K562 (cell line): ENCODE data around the gene SCAMP3. TPM values are rescaled to one million over a fixed set of nuclear protein-coding genes. Genes with fewer than 3 reads are reported as not detected.

Experiments
- ARID2 ChIP-seq: fragments of 450-650 bp; IDR thresholded peaks from 2 replicates; pipeline ENCODE4 v1.6.1; 2017; ENCODE audit warnings: antibody characterized with exemption, mild to moderate bottlenecking
- ASH1L ChIP-seq: fragments of 450-650 bp; IDR thresholded peaks from 2 replicates; pipeline ENCODE4 v1.6.1; 2018; ENCODE audit warnings: borderline replicate concordance, mild to moderate bottlenecking, low read depth; ENCODE audit not compliant: partially characterized antibody
- CCAR2 ChIP-seq: fragments of 200-400 bp; formaldehyde crosslinking; IDR thresholded peaks from 2 replicates; pipeline ENCODE4 v1.6.1; 2017; ENCODE audit warnings: mild to moderate bottlenecking, low read depth, low read length
- CREB3 ChIP-seq: fragments of 450-650 bp; conservative IDR thresholded peaks from 2 replicates; pipeline ENCODE4 v1.6.1; 2016; ENCODE audit warnings: missing genetic modification characterization, low read depth, mild to moderate bottlenecking, missing compliant biosample characterization, moderate library complexity
- KDM1A ChIP-seq, 2 experiments: fragments of 450-650 bp; IDR thresholded peaks; 2 replicates each; pipeline ENCODE4 v1.6.1; 2016; ENCODE audit warnings: mild to moderate bottlenecking in 2 of 2
- MED1 ChIP-seq: sonication (generic); formaldehyde crosslinking; IDR thresholded peaks from 2 replicates; pipeline ENCODE4 v1.8.1; 2023; ENCODE audit warnings: missing genetic modification reagents, borderline replicate concordance
- MEF2A ChIP-seq: IDR thresholded peaks from 2 replicates; pipeline ENCODE4 v1.6.1; 2011; ENCODE audit warnings: low read depth, mild to moderate bottlenecking, low read length, moderate library complexity; ENCODE audit not compliant: control insufficient read depth
- MIER1 ChIP-seq: fragments of 450-650 bp; IDR thresholded peaks from 2 replicates; pipeline ENCODE4 v1.6.1; 2016; ENCODE audit warnings: antibody characterized with exemption, mild to moderate bottlenecking, low read depth
- MLX ChIP-seq, 2 experiments: fragments of 450-650 bp in 1 of 2; sonication (generic) in 1 of 2; formaldehyde crosslinking; conservative IDR thresholded peaks; 2 replicates each; pipeline versions ENCODE4 v1.4.0 to v1.8.1; 2020 to 2022; ENCODE audit warnings: mild to moderate bottlenecking in 1 of 2, missing genetic modification reagents in 1 of 2
- POLR2H ChIP-seq: IDR thresholded peaks from 2 replicates; pipeline ENCODE4 v1.6.1; 2016; ENCODE audit warnings: missing genetic modification characterization, low read depth, mild to moderate bottlenecking, control low read depth, missing compliant biosample characterization, moderate library complexity
- RERE ChIP-seq: sonication (generic); formaldehyde crosslinking; IDR thresholded peaks from 2 replicates; pipeline ENCODE4 v1.8.0; 2023; ENCODE audit warnings: missing genetic modification reagents, mild to moderate bottlenecking, borderline replicate concordance
- SREBF2 ChIP-seq: sonication (generic); formaldehyde crosslinking; IDR thresholded peaks from 2 replicates; pipeline ENCODE4 v1.4.0; 2020; ENCODE audit warnings: mild to moderate bottlenecking, missing genetic modification reagents
- TSHZ1 ChIP-seq: fragments of 250-450 bp; sonication (Bioruptor Pico); IDR thresholded peaks from 2 replicates; pipeline ENCODE4 v1.4.0; 2020; ENCODE audit warnings: mild to moderate bottlenecking, moderate library complexity
- ZNF140 ChIP-seq: fragments of 250-450 bp; sonication (Bioruptor Pico); IDR thresholded peaks from 2 replicates; pipeline ENCODE4 v1.8.0; 2021; ENCODE audit warnings: moderate library complexity, mild to moderate bottlenecking, inconsistent platforms
- ZNF695 ChIP-seq: fragments of 450-650 bp; formaldehyde crosslinking; IDR thresholded peaks from 2 replicates; pipeline ENCODE4 v1.4.0; 2020; ENCODE audit warnings: mild to moderate bottlenecking, moderate library complexity
- ZNF79 ChIP-seq: fragments of 250-450 bp; sonication (Bioruptor Pico); IDR thresholded peaks from 2 replicates; pipeline ENCODE4 v1.4.0; 2020; ENCODE audit warnings: low read depth, mild to moderate bottlenecking, moderate library complexity
- polyA plus RNA-seq, 8 experiments: library from polyadenylated mRNA; depleted of rRNA in 4 of 8; stranded (reverse) in 5 of 8; unstranded in 3 of 8; fragments of >200 nt; fragmentation: Nextera tagmentation in 2 of 8; fragmentation: Illumina TruSeq in 1 of 8; extraction: Ambion mirVana in 2 of 8; extraction: Trizol in 1 of 8; gene quantifications; 2 replicates each; pipeline versions ENCODE4 v1.2.1 to v1.2.3, GENCODE V29; 2011 to 2014; ENCODE audit warnings: inconsistent platforms in 1 of 8, missing spikeins in 1 of 8
- total RNA-seq, 7 experiments: library from RNA; depleted of rRNA in 6 of 7; stranded (reverse); fragments of >200 nt in 6 of 7; fragmentation: Illumina TruSeq in 2 of 7; extraction: Trizol in 2 of 7; gene quantifications; 2 replicates each; pipeline versions ENCODE4 v1.2.1 to v1.2.3, GENCODE V29; 2011 to 2021; ENCODE audit warnings: low replicate concordance in 1 of 7

The SCAMP3 gene
- total and polyA plus RNA-seq, 9 of the 15 experiments (the other 6 are each of a cell fraction or from before 2014, with no cell fraction given): 14.2 to 131 (median 86.1) TPM

GRCh38 chr1:155226188-155226909, 35.8 kb downstream of the SCAMP3 start (continued):
- no peak for TF ChIP-seq RERE (CRISPR knock-in tag)
- no peak; the same call in 1 of the 2 replicates for TF ChIP-seq MIER1
- 0 out of 2 replicates have a peak, but pooled peaks have one; percentile 6 for TF ChIP-seq POLR2H
- no peak for TF ChIP-seq CREB3 (tag)
- TF ChIP-seq KDM1A (IDR thresholded peaks at IDR 0.05): peak in 1 of 2 experiments; percentile 7; a peak in 1 of 4 replicates
- no peak for TF ChIP-seq ZNF695 (CRISPR knock-in tag)
- no peak for TF ChIP-seq MED1 (CRISPR knock-in tag)
- peak; percentile 42 for TF ChIP-seq ASH1L
- no peak for TF ChIP-seq CCAR2
- peak; percentile 58 for TF ChIP-seq ARID2
- TF ChIP-seq SREBF2 (CRISPR knock-in tag): no peak
- TF ChIP-seq ZNF79 (CRISPR knock-in tag): no peak
- TF ChIP-seq TSHZ1 (CRISPR knock-in tag): 0 out of 2 replicates have a peak, but pooled peaks have one; percentile 36
- no peak for TF ChIP-seq MEF2A
- TF ChIP-seq ZNF140 (CRISPR knock-in tag): no peak
- TF ChIP-seq MLX (CRISPR knock-in tag; conservative IDR thresholded peaks at IDR 0.05): no peak
